AG09319 (cell line): ENCODE results near the gene ST8SIA6.

Experiments
- DNase-seq: peaks from one replicate; pipeline ENCODE4 v3.0.0-alpha.2; 2010; ENCODE audit warnings: low read depth; ENCODE audit errors: extremely low read depth
- TF ChIP-seq, protein P1 (sequence below): IDR thresholded peaks from 2 replicates; pipeline ENCODE4 v1.5.1; 2011; ENCODE audit warnings: low read depth, mild to moderate bottlenecking, inconsistent platforms, low read length, moderate library complexity

Gene ST8SIA6

DNA sequence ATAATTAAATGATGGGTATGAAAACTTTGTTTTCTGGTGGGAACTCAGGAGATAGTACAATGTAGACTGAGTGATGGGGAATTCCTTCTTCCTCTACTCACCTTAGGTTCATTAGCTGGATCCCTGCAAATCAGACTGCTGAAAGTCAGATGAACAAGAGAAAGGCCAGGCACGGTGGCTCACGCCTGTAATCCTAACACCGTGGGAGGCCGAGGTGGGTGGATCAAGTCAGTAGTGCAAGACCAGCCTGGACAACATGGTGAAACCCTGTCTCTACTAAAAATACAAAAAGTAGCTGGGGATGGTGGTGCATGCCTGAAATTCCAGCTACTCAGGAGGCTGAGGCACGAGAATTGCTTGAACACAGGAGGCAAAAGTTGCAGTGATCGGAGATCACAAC is 28.7 kb upstream of the ST8SIA6 start:
- no peak for DNase-seq

GRCh38 chr10:17479822-17480221 is 25.4 kb upstream of the ST8SIA6 start:
- TF ChIP-seq, protein P1, sequence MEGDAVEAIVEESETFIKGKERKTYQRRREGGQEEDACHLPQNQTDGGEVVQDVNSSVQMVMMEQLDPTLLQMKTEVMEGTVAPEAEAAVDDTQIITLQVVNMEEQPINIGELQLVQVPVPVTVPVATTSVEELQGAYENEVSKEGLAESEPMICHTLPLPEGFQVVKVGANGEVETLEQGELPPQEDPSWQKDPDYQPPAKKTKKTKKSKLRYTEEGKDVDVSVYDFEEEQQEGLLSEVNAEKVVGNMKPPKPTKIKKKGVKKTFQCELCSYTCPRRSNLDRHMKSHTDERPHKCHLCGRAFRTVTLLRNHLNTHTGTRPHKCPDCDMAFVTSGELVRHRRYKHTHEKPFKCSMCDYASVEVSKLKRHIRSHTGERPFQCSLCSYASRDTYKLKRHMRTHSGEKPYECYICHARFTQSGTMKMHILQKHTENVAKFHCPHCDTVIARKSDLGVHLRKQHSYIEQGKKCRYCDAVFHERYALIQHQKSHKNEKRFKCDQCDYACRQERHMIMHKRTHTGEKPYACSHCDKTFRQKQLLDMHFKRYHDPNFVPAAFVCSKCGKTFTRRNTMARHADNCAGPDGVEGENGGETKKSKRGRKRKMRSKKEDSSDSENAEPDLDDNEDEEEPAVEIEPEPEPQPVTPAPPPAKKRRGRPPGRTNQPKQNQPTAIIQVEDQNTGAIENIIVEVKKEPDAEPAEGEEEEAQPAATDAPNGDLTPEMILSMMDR = no peak
- DNase-seq = no peak

More for the DNA sequence above, 28.7 kb upstream of the ST8SIA6 start:
- TF ChIP-seq, protein P1 = no peak

DNA sequence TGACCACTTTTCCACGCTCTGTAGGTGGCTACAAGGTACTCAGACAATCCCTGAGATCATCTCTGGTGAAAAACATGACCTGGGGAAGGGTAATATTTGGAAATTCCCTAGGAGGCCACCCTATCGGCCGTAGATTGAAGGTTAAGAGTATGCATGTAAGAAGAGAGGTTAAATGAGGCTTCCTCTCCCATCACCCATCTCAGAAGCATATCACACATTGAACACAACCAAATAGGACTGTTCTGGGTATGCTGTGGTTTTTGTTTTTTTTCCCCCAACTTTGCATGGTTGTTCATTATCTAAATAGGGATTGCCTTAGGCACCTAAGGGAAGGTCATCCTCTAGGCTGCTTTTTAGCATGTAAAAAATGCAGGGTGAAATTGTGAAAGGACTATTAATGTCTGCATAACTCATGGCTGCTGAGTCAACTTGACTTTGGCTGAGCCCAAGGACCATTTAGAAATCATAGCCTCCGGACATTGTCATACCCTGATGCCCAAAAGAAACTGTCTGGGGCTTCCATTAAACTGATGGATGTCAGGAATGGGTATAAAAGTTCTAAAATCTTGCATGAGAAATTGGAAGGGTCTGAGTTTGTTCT is 24.7 kb upstream of the ST8SIA6 start:
- TF ChIP-seq, protein P1 = no peak
- DNase-seq = no peak

DNA sequence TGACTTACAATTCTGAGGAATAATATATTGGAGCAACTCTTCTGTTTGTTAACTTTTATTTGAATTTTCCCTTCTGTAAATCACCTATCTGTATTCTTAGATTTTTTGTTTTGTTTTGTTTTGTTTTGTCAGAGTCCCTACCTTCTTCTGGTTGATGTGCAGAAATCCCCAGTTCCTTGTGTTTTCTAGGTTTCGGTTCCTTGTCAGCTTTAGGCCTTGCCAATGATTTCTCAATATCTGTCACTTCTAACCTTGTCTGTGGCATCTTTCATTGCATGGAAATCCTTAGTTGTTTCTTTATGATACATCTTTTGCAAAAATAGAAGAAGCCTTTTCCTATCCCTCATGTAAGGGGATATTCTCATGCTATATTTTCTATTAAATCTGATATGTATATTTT is 21.7 kb upstream of the ST8SIA6 start:
- TF ChIP-seq, protein P1 = no peak
- DNase-seq = no peak

- TF ChIP-seq, protein P1 = no peak
- DNase-seq = no peak
These were observed 21.3 kb upstream of the ST8SIA6 start for GRCh38 chr10:17475661-17476060.

DNA sequence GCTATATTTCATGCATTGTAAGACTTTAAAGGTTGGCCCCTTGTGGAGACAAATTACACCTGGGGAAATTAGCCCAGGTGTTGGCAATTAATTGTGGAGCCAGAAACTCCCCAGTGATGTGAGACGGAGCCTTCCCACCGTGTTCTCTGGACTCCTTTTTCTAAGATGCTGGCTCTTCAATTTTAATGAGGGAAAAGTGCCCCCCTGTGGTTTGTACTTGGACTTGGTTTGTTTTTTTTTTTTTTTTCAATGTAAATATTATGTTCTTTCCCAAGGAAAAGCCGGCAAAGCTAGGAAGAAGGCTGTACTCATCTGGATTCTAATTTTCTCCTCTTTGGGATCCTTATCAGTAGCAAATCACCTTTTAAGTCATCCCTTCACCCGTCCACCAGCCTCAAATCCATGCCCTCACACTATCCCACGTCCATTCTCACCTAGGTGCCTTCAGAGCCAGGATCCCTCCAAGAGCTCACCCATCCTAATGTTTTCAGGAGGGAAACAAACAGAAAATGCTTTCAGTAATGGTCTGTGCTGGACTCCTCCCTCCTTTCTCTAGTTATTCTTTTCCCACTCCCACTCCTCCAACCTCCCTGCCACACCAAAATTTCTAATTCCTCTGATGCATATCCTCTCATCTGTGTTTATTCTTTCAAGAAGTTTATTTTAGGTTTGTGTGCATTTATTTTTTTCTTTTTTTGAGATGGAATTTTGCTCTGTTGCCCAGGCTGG is 20.4 kb upstream of the ST8SIA6 start:
- no peak for DNase-seq
- TF ChIP-seq, protein P1 = peak; percentile 5

- no peak for DNase-seq
- TF ChIP-seq, protein P1 = no peak
These were observed 19.0 kb upstream of the ST8SIA6 start for GRCh38 chr10:17473228-17473950.
